ENCODE results near the gene CKAP2L.

GRCh38 chr2:112754564-112754963 is 9.8 kb downstream of the CKAP2L start:
- TF ChIP-seq POLR2AphosphoS5 (IDR thresholded peaks at IDR 0.05; ENCODE audit: low read depth, low read length) (no peak), TAF1 (IDR thresholded peaks at IDR 0.05; ENCODE audit: borderline replicate concordance, low read depth, low read length) (no peak), POLR2A (IDR thresholded peaks at IDR 0.05; ENCODE audit: low read depth, low read length) (no peak)

All from GM12892 (cell line).